HepG2 (cell line): ENCODE data around the gene MARK2. TPM values are rescaled to one million over a fixed set of nuclear protein-coding genes. Genes with fewer than 3 reads are reported as not detected.

Experiments
- ATAC-seq: fragments of 200-7000 bp; cut with Tn5 transposase; 3 replicates; pipeline ENCODE4 v1.9.1; 2020; ENCODE audit warnings: mild to moderate bottlenecking, moderate library complexity
- BruUV-seq: library from RNA; stranded (reverse); fragments of 400-500 nt; replicated peaks from 2 replicates; lab custom pipeline; 2021; lab: Mats Ljungman, UMichigan
- CTCF ChIA-PET: fragments of 300-600 bp; formaldehyde crosslinking; extraction: SDS; loops from one replicate; lab custom pipeline; 2021; ENCODE audit warnings: low total read pairs, inconsistent platforms, low intra/inter-chr PET ratio; lab: Yijun Ruan, JAX
- POLR2A ChIA-PET: fragments of 350-600 bp; sonication (Branson Sonifier 250); formaldehyde crosslinking; loops from one replicate; lab custom pipeline; 2020; ENCODE audit warnings: antibody characterized with exemption, inconsistent platforms; lab: Yijun Ruan, JAX
- DNase-seq: peaks from one replicate; pipeline ENCODE4 v3.0.0-alpha.2; 2015; ENCODE audit warnings: low spot score
- FAIRE-seq: peaks from 3 replicates; lab custom pipeline; 2011; peaks lifted over from hg19 to GRCh38; lab: Jason Lieb, UNC
- H2AFZ ChIP-seq: one replicate; pipeline ENCODE4 v1.6.1; 2011; ENCODE audit warnings: low read length, inconsistent platforms
- H3K27ac ChIP-seq: fragments of 300-600 bp; 3 replicates; pipeline ENCODE4 v1.8.0; 2011; ENCODE audit warnings: mixed run types, mild to moderate bottlenecking, mixed read lengths, low read length, inconsistent platforms; ENCODE audit not compliant: insufficient read depth; ENCODE audit errors: extremely low read length
- H3K27me3 ChIP-seq, 2 experiments: fragments of 200-600 bp in 1 of 2; 2 replicates in 1 of 2; 3 replicates in 1 of 2; pipeline versions ENCODE4 v1.6.0 to v1.8.0; 2011; ENCODE audit warnings: low read length in 2 of 2, mild to moderate bottlenecking in 2 of 2, moderate library complexity in 2 of 2, inconsistent platforms in 1 of 2; ENCODE audit not compliant: insufficient read depth in 2 of 2, control insufficient read depth in 1 of 2
- H3K36me3 ChIP-seq, 2 experiments: fragments of 200-600 bp in 1 of 2; replicated peaks in 1 of 2; 2 replicates in 1 of 2; 3 replicates in 1 of 2; pipeline versions ENCODE4 v1.5.1 to v1.8.0; 2011; ENCODE audit warnings: low read length in 2 of 2, inconsistent platforms in 1 of 2; ENCODE audit not compliant: insufficient read depth in 2 of 2, control insufficient read depth in 1 of 2
- H3K4me1 ChIP-seq: 2 replicates; pipeline ENCODE4 v1.5.1; 2012; ENCODE audit warnings: low read length, inconsistent platforms; ENCODE audit not compliant: insufficient read depth
- H3K4me2 ChIP-seq: 2 replicates; pipeline ENCODE4 v1.6.0; 2011; ENCODE audit warnings: low read depth, low read length, inconsistent platforms
- H3K4me3 ChIP-seq, 3 experiments: fragments of 200-600 bp in 1 of 3; sonication (generic), shearing (Covaris generic) in 1 of 3; replicated peaks in 1 of 3; 2 replicates each; pipeline ENCODE4 v1.5.1; 2011 to 2016; ENCODE audit warnings: low read length in 3 of 3, inconsistent platforms in 2 of 3, low read depth in 2 of 3, mild to moderate bottlenecking in 2 of 3, control low read depth in 1 of 3, mixed read lengths in 1 of 3; ENCODE audit not compliant: insufficient read depth in 1 of 3
- H3K79me2 ChIP-seq: one replicate; pipeline ENCODE4 v1.6.1; 2011; ENCODE audit warnings: low read length, inconsistent platforms; ENCODE audit not compliant: insufficient read depth
- H3K9ac ChIP-seq: 2 replicates; pipeline ENCODE4 v1.6.0; 2011; ENCODE audit warnings: mild to moderate bottlenecking, low read depth, low read length, inconsistent platforms; ENCODE audit not compliant: insufficient read depth
- H3K9me3 ChIP-seq: 2 replicates; pipeline ENCODE4 v1.5.1; 2012; ENCODE audit warnings: mild to moderate bottlenecking, low read length
- H4K20me1 ChIP-seq: 2 replicates; pipeline ENCODE4 v1.6.0; 2011; ENCODE audit warnings: inconsistent platforms, mild to moderate bottlenecking, low read length, moderate library complexity; ENCODE audit not compliant: insufficient read depth
- KDM3A ChIP-seq: IDR thresholded peaks from 2 replicates; pipeline ENCODE4 v1.6.1; 2018; ENCODE audit warnings: low read depth, missing compliant biosample characterization
- KDM4B ChIP-seq: sonication (generic); formaldehyde crosslinking; IDR thresholded peaks from 2 replicates; pipeline ENCODE4 v1.4.0; 2020; ENCODE audit warnings: missing genetic modification reagents
- PHF20 ChIP-seq: sonication (generic); formaldehyde crosslinking; IDR thresholded peaks from 2 replicates; pipeline ENCODE4 v1.5.0; 2020; ENCODE audit warnings: mild to moderate bottlenecking, missing genetic modification reagents
- ZKSCAN5 ChIP-seq: sonication (generic); formaldehyde crosslinking; IDR thresholded peaks from 2 replicates; pipeline ENCODE4 v1.5.1; 2020; ENCODE audit warnings: mild to moderate bottlenecking, missing genetic modification reagents
- ZNF337 ChIP-seq: sonication (generic); formaldehyde crosslinking; IDR thresholded peaks from 2 replicates; pipeline ENCODE4 v1.5.1; 2020; ENCODE audit warnings: missing genetic modification reagents, low read depth, mild to moderate bottlenecking, borderline replicate concordance
- ZNF343 ChIP-seq: sonication (generic); formaldehyde crosslinking; IDR thresholded peaks from 2 replicates; pipeline ENCODE4 v1.4.0; 2020; ENCODE audit warnings: mild to moderate bottlenecking, missing genetic modification reagents
- ZNF83 ChIP-seq: sonication (generic); formaldehyde crosslinking; IDR thresholded peaks from 2 replicates; pipeline ENCODE4 v1.4.0; 2020; ENCODE audit warnings: missing genetic modification reagents, mild to moderate bottlenecking, borderline replicate concordance
- ZSCAN25 ChIP-seq: sonication (generic); formaldehyde crosslinking; IDR thresholded peaks from 2 replicates; pipeline ENCODE4 v1.8.0; 2022; ENCODE audit warnings: mild to moderate bottlenecking, missing genetic modification reagents
- WGBS: methylation state at CpG from one replicate; pipeline ENCODE4 v1.1.6; 2017; ENCODE audit warnings: low lambda C conversion rate; 5-methylcytosine and 5-hydroxymethylcytosine counted together
- in situ Hi-C: cut with HindIII; loops from 2 replicates; pipeline ENCODE4 v1.10.0; 2017; ENCODE audit warnings: low pct_unique_long_range_greater_than_20kb; ENCODE audit not compliant: extremely low pct_ligation_motif_present
- intact Hi-C: fragments of 100-400 bp; cut with micrococcal nuclease; formaldehyde crosslinking; loops from one replicate; pipeline ENCODE4 v1.10.0; 2022; ENCODE audit not compliant: unreplicated experiment
- polyA plus RNA-seq, 8 experiments: library from polyadenylated mRNA; depleted of rRNA in 3 of 8; stranded (reverse) in 7 of 8; unstranded in 1 of 8; fragments of >200 nt; fragmentation: Illumina TruSeq in 4 of 8; extraction: Trizol in 4 of 8; gene quantifications; 2 replicates each; pipeline versions ENCODE4 v1.2.1 to v1.2.3, GENCODE V29; 2011 to 2016; ENCODE audit warnings: low read depth in 4 of 8, missing spikeins in 1 of 8, mixed read lengths in 1 of 8; ENCODE audit not compliant: insufficient read depth in 1 of 8
- total RNA-seq, 5 experiments: library from RNA; depleted of rRNA; stranded (reverse); fragments of >200 nt; fragmentation: Illumina TruSeq; extraction: Trizol; gene quantifications; 2 replicates each; pipeline ENCODE4 v1.2.3, GENCODE V29; 2016; ENCODE audit warnings: low read depth in 1 of 5
- TF ChIP-seq, protein P1 (sequence below): sonication (generic); formaldehyde crosslinking; IDR thresholded peaks from 2 replicates; pipeline ENCODE4 v1.4.0; 2020; ENCODE audit warnings: missing genetic modification reagents
- TF ChIP-seq, protein P2 (sequence below): sonication (generic); formaldehyde crosslinking; conservative IDR thresholded peaks from 2 replicates; pipeline ENCODE4 v1.8.0; 2022; ENCODE audit warnings: low read depth, missing genetic modification reagents
- TF ChIP-seq, protein P3 (sequence below): sonication (generic); formaldehyde crosslinking; IDR thresholded peaks from 2 replicates; pipeline ENCODE4 v1.4.0; 2020; ENCODE audit warnings: mild to moderate bottlenecking, missing genetic modification reagents
- TF ChIP-seq, protein P4 (sequence below): sonication (generic); formaldehyde crosslinking; IDR thresholded peaks from 2 replicates; pipeline ENCODE4 v1.5.1; 2020; ENCODE audit warnings: mild to moderate bottlenecking, missing genetic modification reagents
- TF ChIP-seq, protein P5 (sequence below): sonication (generic); formaldehyde crosslinking; IDR thresholded peaks from 2 replicates; pipeline ENCODE4 v1.8.0; 2022; ENCODE audit warnings: mild to moderate bottlenecking, missing genetic modification reagents

MARK2 gene
- total and polyA plus RNA-seq, 2 of the 13 experiments (the other 11 are each of a cell fraction or from before 2014, with no cell fraction given): 13.5 to 13.9 TPM

DNA sequence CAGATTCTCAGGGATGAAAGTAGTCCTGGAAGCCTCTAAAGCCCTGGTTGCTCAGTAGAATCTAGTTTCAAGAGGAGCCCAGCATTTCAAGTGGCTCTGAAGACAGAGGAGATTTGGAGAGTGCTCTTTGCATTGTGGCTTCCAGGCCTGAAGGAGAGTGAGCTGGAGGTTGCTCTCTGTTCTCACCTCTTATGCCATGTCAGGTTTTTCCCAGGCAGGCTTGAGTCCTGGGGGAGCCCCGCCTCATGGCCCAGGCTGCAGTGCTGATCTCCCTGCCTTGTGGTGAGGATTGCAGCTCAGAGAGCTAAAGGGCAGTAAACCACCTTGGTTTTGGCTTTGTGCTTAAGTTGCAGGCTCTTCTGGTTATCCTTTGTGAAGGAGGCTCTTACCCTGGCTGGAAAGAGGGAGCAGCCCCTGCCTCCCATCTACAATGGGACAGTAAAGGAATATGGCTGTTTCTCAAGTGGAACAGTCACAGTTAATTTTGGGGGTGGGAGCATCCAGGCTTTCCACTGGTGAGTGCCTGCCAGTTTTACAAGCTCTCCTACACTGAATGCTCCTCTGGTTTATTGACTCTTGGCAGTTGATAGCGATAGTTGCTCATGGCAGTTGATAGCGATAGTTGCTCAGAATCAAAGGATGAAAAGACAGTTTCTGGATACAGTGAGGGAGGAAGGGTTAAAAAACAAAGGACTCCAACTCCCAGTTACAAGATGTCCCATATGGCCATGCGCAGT lies 45.5 kb downstream of the MARK2 start:
- peaks cover 2 to 4% of the 10 kb centered on the region in 2 experiments; a peak in 4 of 5 replicates for H3K36me3 ChIP-seq
- H3K27ac ChIP-seq: no peak overlapping the region
- ChIA-PET CTCF (no interaction called here), POLR2A (no interaction called here)
- H3K79me2 ChIP-seq: peaks cover 10% of the 10 kb centered on the region
- no peaks in the 10 kb centered on the region for H4K20me1 ChIP-seq
- TF ChIP-seq, protein P1, sequence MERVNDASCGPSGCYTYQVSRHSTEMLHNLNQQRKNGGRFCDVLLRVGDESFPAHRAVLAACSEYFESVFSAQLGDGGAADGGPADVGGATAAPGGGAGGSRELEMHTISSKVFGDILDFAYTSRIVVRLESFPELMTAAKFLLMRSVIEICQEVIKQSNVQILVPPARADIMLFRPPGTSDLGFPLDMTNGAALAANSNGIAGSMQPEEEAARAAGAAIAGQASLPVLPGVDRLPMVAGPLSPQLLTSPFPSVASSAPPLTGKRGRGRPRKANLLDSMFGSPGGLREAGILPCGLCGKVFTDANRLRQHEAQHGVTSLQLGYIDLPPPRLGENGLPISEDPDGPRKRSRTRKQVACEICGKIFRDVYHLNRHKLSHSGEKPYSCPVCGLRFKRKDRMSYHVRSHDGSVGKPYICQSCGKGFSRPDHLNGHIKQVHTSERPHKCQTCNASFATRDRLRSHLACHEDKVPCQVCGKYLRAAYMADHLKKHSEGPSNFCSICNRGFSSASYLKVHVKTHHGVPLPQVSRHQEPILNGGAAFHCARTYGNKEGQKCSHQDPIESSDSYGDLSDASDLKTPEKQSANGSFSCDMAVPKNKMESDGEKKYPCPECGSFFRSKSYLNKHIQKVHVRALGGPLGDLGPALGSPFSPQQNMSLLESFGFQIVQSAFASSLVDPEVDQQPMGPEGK: no peak
- TF ChIP-seq, protein P2, sequence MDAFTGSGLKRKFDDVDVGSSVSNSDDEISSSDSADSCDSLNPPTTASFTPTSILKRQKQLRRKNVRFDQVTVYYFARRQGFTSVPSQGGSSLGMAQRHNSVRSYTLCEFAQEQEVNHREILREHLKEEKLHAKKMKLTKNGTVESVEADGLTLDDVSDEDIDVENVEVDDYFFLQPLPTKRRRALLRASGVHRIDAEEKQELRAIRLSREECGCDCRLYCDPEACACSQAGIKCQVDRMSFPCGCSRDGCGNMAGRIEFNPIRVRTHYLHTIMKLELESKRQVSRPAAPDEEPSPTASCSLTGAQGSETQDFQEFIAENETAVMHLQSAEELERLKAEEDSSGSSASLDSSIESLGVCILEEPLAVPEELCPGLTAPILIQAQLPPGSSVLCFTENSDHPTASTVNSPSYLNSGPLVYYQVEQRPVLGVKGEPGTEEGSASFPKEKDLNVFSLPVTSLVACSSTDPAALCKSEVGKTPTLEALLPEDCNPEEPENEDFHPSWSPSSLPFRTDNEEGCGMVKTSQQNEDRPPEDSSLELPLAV (CRISPR knock-in tag): no peak
- TF ChIP-seq KDM4B: no peak
- TF ChIP-seq, protein P3, sequence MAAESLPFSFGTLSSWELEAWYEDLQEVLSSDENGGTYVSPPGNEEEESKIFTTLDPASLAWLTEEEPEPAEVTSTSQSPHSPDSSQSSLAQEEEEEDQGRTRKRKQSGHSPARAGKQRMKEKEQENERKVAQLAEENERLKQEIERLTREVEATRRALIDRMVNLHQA (CRISPR knock-in tag): no peak
- TF ChIP-seq, protein P4, sequence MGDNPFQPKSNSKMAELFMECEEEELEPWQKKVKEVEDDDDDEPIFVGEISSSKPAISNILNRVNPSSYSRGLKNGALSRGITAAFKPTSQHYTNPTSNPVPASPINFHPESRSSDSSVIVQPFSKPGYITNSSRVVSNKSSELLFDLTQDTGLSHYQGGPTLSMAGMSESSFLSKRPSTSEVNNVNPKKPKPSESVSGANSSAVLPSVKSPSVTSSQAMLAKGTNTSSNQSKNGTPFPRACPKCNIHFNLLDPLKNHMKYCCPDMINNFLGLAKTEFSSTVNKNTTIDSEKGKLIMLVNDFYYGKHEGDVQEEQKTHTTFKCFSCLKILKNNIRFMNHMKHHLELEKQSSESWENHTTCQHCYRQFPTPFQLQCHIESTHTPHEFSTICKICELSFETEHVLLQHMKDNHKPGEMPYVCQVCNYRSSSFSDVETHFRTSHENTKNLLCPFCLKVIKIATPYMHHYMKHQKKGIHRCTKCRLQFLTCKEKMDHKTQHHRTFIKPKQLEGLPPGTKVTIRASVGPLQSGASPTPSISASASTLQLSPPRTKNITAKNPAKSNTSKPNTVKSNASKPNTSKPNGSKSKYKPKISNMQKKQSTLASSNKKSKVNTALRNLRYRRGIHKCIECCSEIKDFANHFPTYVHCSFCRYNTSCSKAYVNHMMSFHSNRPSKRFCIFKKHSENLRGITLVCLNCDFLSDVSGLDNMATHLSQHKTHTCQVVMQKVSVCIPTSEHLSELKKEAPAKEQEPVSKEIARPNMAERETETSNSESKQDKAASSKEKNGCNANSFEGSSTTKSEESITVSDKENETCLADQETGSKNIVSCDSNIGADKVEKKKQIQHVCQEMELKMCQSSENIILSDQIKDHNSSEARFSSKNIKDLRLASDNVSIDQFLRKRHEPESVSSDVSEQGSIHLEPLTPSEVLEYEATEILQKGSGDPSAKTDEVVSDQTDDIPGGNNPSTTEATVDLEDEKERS (CRISPR knock-in tag): no peak
- TF ChIP-seq PHF20 (CRISPR knock-in tag): no peak
- TF ChIP-seq, protein P5, sequence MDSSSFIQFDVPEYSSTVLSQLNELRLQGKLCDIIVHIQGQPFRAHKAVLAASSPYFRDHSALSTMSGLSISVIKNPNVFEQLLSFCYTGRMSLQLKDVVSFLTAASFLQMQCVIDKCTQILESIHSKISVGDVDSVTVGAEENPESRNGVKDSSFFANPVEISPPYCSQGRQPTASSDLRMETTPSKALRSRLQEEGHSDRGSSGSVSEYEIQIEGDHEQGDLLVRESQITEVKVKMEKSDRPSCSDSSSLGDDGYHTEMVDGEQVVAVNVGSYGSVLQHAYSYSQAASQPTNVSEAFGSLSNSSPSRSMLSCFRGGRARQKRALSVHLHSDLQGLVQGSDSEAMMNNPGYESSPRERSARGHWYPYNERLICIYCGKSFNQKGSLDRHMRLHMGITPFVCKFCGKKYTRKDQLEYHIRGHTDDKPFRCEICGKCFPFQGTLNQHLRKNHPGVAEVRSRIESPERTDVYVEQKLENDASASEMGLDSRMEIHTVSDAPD (CRISPR knock-in tag): no peak
- no peak for TF ChIP-seq ZSCAN25
- TF ChIP-seq KDM3A: no peak
- TF ChIP-seq ZNF343 (CRISPR knock-in tag): no peak
- no peak for TF ChIP-seq ZNF337
- no peak for TF ChIP-seq ZKSCAN5 (CRISPR knock-in tag)
- no peak for TF ChIP-seq ZNF83 (CRISPR knock-in tag)
- H2AFZ ChIP-seq: no peak overlapping the region
- no peak overlapping the region for H3K4me2 ChIP-seq
- no peak overlapping the region for H3K4me3 ChIP-seq
- in situ Hi-C loops: no loop called here
- no peak overlapping the region for H3K9ac ChIP-seq
- ATAC-seq (no peak), DNase-seq (no peak), FAIRE-seq (no peak)
- BruUV-seq: no TSS peak
- no peaks in the 10 kb centered on the region for H3K9me3 ChIP-seq
- intact Hi-C loops: no loop called here
- 100% methylated on average over 4 of the region's 4 CpGs for WGBS
- peaks cover 25% of the 10 kb centered on the region for H3K4me1 ChIP-seq
- no peaks in the 10 kb centered on the region for H3K27me3 ChIP-seq
